ENCODE results near the gene LRRK1.
A peak's percentile ranks its signal among the peaks of the same experiment; 100 is the strongest.

The LRRK1 gene, protein sequence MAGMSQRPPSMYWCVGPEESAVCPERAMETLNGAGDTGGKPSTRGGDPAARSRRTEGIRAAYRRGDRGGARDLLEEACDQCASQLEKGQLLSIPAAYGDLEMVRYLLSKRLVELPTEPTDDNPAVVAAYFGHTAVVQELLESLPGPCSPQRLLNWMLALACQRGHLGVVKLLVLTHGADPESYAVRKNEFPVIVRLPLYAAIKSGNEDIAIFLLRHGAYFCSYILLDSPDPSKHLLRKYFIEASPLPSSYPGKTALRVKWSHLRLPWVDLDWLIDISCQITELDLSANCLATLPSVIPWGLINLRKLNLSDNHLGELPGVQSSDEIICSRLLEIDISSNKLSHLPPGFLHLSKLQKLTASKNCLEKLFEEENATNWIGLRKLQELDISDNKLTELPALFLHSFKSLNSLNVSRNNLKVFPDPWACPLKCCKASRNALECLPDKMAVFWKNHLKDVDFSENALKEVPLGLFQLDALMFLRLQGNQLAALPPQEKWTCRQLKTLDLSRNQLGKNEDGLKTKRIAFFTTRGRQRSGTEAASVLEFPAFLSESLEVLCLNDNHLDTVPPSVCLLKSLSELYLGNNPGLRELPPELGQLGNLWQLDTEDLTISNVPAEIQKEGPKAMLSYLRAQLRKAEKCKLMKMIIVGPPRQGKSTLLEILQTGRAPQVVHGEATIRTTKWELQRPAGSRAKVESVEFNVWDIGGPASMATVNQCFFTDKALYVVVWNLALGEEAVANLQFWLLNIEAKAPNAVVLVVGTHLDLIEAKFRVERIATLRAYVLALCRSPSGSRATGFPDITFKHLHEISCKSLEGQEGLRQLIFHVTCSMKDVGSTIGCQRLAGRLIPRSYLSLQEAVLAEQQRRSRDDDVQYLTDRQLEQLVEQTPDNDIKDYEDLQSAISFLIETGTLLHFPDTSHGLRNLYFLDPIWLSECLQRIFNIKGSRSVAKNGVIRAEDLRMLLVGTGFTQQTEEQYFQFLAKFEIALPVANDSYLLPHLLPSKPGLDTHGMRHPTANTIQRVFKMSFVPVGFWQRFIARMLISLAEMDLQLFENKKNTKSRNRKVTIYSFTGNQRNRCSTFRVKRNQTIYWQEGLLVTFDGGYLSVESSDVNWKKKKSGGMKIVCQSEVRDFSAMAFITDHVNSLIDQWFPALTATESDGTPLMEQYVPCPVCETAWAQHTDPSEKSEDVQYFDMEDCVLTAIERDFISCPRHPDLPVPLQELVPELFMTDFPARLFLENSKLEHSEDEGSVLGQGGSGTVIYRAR (N-terminal part only)

DNA sequence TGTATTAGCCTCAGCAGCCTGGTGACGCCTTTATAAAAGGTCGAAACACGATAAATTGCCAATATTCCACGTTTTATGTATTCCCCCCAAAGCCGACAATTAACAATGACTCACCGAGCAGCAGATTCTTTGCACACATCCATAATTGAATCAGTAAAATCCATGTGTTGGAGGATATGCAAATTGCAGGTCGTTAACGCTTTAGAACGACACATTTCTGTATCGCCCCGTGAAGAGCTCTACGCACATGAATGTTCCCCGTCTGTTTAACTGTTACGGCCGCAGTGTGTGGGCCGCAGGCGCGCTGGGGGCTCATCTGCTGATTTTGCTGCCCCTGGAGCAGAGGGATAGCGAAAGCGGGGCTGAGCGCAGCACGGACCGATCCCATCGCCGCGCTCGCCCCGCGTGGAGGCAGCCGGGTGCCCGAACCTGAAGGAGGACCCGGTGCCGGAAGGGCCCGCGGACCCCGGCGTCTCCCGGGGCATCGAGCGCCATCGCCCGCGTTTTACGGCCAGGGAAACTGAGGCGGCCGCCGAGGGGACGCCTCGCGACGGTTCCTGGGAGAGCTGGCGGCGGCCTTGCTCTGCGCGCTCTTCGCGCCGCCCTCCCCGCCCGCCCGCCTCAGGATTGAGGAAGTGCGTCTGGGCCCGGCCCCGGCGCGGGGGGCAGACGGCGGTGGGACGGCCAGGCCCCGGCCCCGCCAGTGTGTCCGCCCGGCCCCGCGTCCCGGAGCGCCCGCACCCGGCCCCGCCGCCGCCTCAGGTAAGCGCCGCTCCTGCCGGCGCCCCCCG, at the start of gene LRRK1:
TSS of gene LRRK1 (plus strand) at position 668 of the 791 bp plus-strand sequence. CDS start 5,276 bp downstream, outside the sequence.
- peak; percentile 61 for DNase-seq (ENCODE audit: low spot score)

DNA sequence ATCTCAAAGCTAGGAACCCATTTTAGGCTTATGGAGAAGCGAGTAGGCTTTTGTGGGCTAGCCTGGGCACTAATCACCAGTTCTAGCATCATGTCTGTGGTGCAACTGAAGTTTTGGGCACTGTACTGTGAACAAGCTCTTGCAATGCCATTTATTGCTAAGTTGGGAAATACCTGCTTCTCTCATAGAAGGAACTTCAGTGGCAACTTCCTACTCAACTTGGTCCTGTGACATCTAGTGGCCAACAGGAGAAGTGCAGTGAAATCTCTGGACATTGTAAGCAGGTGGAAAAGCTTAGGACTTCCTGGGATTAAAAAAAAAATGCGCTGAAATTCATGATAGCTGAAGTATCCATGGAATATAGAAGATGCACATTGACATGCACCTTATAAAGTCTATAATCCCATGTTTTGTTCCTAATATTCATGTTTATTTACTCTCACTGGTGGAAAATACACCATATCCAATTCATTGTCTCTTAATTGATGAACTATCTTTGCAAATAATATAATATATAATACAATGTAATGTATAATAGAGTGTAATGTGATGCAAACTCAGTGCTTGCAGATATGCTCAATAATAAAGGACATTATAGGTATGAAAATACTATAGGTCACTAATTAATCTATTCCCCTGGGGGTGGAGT, 46.0 kb upstream of the LRRK1 start:
- peak; percentile 89 for DNase-seq (ENCODE audit: low spot score)

DNA sequence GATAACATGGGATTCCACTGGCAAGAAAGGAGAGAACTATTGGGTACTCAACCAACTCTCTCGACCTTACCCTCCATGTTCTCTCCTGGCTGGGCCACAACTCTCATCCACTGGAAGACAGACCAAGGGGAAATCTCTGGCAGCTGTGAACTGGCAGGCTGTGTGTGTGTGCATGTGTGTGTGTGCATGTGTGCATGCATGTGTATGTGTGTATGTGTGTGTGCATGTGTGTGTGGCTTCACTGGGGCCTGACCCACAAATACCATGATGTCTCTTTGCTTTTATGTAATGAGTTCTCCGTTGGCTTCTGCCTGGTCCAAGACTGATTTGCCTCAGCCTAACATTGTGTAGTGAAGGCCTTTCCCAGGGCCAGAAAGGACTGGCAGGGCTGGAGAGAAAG, 43.7 kb upstream of the LRRK1 start:
- DNase-seq (ENCODE audit: low spot score) = no peak

DNA sequence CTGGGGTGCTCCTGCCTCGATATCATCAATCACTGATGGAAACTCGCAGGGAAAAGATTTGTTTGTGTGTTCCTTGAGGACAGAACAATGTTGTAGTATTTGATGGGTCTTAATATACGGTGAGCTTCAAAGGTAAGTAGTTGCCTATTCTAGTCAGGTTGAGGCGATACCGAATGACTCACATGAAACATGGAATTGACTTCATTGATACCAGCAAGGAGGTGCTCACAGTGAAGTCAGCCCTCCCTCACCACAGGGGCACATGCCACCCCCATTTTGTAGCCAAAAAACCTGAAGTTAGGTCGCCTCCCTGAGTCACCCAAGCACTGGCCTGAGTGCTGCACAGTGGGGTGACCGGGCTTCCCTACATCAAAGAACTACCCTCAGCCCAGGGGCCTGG, 43.2 kb upstream of the LRRK1 start:
- no peak for DNase-seq (ENCODE audit: low spot score)

DNA sequence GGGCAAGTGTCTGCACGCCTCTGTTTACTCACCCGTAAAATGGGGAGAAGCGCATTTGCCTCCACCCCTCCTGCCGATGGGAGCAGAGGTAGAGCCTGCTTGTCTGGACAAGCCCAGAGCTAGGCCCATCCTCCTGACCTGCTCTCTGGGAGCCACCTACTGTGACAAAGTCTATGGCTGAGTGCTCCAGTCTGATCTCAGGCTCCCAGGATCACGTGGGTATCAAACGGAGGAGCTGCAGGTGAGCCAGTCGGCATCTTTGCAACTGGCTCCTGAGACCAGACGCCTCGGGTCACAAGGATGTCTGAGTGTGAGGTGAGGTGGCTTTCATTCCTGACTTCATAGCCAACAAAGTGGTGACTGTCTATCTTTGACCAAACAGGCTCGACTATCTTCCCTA, 41.6 kb upstream of the LRRK1 start:
- DNase-seq (ENCODE audit: low spot score) = no peak

DNA sequence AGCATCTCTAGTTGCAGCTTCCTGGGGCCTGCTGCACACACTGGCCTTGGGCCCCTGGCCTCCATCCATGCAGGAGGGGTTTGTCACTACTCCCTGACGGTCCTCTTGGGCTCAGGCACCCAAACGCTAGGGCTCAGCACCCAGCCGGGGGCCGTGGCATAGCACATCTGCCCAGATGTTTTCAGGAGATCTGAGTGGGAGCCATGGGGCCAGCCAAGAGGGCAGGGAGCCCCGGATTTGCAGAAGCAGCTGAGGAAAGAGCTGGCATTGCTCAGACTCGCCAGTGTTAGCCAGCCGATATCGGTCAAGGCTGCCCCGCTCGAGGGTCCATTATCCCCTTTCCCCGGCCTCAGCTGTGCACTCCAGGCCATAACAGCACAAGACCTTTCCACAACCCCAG, 41.0 kb upstream of the LRRK1 start:
- DNase-seq (ENCODE audit: low spot score) = no peak

DNA sequence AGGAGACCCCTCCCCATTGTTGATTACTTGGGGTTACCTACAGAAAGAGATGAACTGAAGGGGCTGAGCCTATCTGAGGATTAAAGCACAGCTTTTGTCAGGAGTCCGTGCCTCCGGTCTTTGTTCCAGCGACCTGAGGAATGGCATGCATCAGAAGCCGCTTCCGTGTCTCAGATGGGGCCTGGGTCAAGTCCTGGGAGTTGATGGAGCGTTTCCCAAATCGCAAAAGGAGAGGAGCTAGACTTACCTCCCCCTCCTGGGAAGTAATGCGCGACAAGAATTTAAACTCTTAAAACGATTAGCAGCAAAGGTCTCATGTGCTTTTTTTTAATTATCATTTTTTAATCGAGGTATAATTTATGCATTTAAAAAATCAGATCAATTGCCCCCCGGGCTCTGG, 40.5 kb upstream of the LRRK1 start:
- no peak for DNase-seq (ENCODE audit: low spot score)

DNA sequence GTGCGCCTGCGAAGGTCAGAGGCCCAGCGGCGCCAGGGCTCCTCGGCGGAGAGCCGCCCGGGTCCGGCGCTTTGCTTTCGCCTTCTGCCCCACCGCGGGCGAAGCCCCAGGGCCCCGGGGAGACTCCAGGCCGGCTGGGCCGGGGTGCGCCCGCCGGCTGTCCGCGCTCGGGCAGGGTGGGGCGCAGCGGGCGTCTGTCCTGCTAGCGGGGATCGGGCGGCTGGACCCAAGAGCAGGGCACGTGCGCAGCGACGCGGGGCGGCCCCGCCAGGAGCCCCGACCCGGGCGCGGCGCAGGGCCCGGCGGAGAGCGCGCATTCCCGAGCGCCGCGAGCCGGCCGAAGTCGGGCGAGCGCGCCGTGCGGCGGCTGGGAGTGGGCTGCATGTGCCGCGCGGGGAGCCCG, 40.1 kb upstream of the LRRK1 start:
- DNase-seq (ENCODE audit: low spot score) = no peak

DNA sequence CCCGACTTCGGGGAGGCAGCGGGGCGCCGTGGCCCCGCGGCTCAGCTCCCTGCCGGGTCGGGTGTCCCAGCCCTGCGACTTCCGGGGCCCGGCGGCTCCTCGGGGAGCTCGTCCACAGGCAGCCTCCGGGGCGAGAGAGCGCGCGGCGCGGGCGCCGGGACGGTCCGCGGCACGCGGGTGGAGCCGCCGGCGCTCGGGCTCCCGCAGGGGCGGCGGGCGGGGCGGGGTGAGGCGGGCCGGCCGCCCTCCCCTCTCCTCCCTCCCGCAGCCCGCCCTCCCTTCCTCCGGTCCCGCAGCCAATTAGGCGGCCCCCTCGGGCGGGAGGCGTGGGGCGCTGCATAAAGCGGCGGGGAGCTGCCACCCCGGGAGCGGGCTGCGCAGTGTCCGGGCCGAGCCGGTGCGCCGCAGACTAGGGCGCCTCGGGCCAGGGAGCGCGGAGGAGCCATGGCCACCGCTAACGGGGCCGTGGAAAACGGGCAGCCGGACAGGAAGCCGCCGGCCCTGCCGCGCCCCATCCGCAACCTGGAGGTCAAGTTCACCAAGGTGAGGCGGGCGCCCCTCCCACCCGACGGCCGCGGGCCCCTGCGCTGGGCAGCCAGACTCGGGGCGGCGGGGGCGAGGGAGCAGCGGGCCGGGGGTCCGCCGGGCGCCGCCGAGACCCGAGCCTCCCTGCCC, 39.6 kb upstream of the LRRK1 start, which contains the start of gene ALDH1A3:
TSS of gene ALDH1A3 (plus strand) at position 368 of the 675 bp plus-strand sequence. CDS start at position 445, 77 bp downstream.
- DNase-seq (ENCODE audit: low spot score) = peak; percentile 62

DNA sequence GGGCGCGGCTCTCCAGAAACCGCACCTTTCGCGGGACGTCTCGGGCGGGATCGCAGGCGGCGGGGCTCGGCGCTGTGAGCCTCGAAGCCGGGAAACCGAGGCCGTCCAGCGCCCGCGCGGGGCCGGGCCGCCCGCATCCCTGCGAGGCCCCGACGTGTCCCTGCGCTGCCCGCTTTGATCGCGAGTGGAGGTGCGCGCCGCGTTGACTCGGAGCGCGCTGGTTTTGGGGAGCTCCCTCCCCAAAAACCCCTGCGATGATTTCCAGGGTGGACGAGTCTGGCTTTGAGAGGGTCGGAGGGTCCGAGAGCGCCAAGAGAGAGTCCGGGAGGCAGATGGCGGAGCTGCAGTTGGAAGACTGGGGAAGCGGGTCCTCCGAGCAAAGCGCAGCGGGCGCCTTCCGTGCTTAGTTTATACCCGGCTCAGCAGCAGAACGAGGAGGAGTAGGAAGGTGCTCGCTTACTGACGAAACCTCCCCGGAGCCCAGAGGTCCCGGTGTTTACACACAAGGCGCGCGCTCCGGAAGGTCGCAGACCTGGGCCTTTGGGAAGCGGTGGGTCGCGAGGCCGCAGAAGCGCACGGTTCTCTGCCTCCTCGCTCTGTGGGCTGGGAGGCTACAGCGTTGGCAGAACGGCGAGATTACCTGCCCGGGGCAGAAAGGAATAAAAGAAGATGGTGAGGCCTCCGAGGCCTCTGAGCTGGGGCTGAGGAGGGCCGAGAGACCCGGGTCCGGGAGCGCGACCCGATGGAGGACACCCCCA, 38.8 kb upstream of the LRRK1 start:
- no peak for DNase-seq (ENCODE audit: low spot score)

DNA sequence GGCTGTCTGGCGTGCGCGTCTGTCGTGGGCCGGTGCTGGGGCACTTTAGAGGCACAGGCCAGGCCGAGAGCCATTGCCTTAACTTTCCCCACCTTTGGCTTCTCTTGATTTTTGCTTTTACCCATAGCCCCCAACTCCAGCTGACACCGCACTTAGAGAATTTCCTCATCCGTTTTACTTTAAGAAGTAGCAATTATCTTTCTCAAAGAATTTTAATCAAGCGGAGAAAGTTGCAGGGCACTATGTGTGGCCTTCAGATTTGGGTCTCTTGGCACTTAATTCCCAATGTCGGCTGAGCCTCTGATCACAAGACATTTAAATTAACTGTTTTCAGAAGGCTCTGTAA, 38.3 kb upstream of the LRRK1 start:
- no peak for DNase-seq (ENCODE audit: low spot score)

DNA sequence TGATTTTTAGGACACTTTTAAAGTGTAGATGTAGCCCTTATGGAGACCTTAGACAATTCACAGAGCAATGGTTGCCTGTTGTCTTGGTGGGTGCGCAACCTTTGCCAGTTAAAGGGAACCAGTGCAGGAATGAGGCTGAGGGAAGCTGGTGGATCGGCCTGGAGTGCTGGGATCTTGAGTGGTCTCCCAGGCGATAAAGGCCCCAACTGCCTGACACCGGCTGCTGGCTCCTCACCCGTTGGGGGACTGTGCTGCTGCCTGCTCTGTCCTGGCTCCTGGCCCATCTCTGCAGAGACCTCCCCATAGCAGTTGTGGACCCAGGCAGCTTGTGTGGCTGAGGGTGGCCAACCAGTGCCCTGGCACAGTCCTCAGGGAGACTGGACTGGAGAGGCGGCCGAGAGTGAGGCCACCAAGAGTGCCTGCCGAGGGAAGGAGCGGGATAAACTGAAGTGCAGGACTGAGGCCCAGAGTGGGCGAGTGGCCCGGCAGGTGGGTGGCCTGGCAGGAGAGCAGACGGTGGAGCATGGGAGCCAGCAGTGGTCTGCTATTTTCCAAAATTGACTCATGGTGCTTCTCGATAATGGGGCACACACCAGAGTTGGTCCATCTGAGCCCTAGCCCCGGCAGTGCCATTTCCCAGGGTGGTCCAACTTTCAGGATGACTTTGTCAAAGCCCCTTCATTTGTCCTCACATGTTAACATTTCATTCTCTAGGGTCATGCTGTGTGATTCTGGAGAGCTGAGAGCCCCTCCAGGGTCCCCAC, 37.4 kb upstream of the LRRK1 start:
- DNase-seq (ENCODE audit: low spot score) = no peak

DNA sequence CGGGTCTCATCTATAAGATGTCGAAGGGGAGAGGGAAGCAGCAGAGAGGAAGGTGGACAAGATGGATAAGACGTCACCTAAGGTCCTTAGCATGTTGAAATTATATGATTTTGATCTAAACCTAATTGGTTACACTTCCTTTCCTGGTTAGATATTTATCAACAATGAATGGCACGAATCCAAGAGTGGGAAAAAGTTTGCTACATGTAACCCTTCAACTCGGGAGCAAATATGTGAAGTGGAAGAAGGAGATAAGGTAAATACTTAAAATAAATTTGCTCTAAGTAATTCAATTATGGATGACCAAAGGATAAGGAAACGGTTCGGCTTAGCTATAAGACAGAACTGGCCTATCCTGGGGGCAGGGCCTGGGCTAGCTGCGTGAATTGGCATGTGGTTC, 34.0 kb upstream of the LRRK1 start:
- no peak for DNase-seq (ENCODE audit: low spot score)

DNA sequence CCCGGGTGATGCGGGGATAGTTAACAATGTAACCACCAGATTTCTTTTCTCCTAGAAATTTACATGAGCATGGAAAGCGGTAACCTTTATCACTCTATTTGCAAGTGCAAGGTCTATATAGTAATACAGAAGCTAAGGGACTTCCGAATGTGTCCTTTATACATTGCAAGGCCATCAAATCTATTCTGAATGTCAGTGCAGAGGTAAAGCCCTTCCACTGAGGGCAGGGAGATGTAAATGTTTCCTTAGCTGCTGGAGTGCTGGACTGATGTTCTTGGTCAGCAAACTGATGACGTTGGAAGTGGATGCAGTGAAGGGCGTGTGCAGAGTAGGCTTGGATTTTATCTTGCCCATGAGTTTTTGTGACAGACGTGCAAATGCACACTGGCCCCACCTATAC, 33.3 kb upstream of the LRRK1 start:
- DNase-seq (ENCODE audit: low spot score) = no peak

DNA sequence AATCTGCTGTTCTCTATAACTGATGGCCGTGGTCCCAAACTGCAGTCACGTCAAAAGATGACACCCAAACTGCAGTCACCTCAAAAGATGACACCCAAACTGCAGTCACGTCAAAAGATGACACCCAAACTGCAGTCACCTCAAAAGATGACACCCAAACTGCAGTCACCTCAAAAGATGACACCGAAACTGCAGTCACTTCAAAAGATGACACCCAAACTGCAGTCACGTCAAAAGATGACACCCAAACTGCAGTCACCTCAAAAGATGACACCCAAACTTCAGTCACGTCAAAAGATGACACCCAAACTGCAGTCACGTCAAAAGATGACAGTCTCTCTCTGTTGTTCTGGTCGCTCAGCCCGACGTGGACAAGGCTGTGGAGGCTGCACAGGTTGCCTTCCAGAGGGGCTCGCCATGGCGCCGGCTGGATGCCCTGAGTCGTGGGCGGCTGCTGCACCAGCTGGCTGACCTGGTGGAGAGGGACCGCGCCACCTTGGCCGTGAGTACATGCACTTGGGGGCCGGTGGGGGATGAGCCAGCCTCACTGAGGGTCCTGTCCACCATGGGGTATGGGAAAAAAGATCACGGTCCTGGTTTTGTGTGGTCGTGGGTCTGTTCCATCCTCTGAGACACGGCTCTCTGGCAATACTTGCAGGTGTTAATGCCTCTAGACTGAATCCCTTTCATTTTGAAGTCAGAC, 31.8 kb upstream of the LRRK1 start:
- no peak for DNase-seq (ENCODE audit: low spot score)

DNA sequence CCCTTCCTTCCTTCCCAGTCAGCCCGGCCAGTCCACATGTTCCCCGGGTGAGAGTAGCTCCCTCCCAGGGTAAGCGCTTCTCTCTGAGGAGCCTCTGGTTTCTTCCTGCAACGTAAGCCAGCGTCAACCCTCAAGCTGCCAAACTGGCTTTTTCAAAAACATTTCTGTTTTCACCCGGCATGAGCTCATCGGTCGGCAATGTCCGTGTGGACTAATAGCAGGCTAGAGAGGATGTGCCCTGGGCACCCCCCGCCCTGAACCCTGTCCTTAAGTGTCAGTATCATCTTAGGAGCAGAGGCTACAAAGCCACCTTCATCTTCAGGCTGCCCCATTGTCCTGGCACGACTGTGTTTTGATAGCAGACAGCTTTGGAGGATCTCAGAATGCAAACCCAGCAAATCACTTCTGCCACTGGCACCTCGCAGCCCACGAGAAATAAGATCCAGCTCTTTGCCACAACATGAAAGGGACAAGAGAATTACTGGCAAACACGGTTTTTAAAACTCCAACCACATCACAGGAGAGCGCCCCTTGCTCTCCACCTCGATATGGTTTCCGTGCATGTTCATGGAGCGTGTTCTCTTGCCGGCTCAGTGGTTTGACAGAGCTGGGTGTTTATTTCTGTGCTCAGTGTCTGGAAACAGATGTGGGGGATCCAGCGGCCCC, 29.6 kb upstream of the LRRK1 start:
- peak; percentile 90 for DNase-seq (ENCODE audit: low spot score)

DNA sequence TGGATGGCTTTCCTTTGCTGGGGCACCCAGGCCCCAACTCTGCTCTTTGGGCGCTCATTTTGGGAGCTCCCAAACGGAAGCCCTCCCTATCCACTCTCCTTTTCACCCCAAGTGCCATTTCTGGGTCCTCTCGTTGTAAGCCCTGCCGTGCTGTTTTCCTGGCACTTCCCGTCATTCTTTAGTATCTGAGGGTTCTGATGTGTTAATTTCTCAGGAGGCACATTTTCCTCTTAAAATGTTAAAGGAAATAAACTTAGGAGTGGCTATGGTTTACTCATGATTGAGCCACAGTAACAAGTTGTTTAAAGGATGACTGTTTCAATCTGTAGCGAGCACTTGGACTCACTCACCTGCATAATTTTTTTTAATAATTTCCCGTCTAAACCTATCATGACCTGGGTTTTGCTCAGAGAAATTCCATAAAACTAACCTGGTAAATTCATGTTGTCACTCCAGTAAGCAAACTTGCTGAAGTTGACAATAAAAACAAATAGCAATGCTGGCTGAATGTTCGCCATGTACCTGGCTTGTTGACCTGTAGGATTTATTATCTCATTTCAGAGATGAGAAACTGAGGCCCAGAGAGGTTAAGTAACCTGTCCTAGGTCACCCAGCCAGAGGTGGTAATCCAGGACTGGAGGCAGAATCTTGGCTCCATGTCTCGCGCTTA, 29.0 kb upstream of the LRRK1 start:
- DNase-seq (ENCODE audit: low spot score) = no peak
